Thymus (tissue), 11 donors: ENCODE measurements around the gene GPR146. TPM values are rescaled to one million over a fixed set of nuclear protein-coding genes. Genes with fewer than 3 reads are reported as not detected.

ENCODE experiments used
- DNase-seq, 9 donors: peaks; one replicate each; pipeline ENCODE4 v3.0.0-alpha.2; 2013; ENCODE audit warnings: low spot score in 9 of 9, low read depth in 6 of 9, missing footprints in 1 of 9
- H3K27ac ChIP-seq, 2 donors: one replicate each; pipeline ENCODE4 v1.5.1; 2013; ENCODE audit warnings: control low read depth in 1 of 2, low read depth in 1 of 2, low read length in 1 of 2, mild to moderate bottlenecking in 1 of 2, moderate library complexity in 1 of 2
- H3K27me3 ChIP-seq, 2 donors: one replicate each; pipeline ENCODE4 v1.5.1; 2013; ENCODE audit warnings: low read length in 1 of 2; ENCODE audit not compliant: control insufficient read depth in 2 of 2, insufficient read depth in 1 of 2
- H3K36me3 ChIP-seq, 2 donors: one replicate each; pipeline ENCODE4 v1.5.1; 2013; ENCODE audit warnings: low read length in 1 of 2, mild to moderate bottlenecking in 1 of 2, moderate library complexity in 1 of 2; ENCODE audit not compliant: control insufficient read depth in 2 of 2, insufficient read depth in 2 of 2
- H3K4me1 ChIP-seq, 2 donors: one replicate each; pipeline ENCODE4 v1.5.1; 2013; ENCODE audit warnings: low read length in 2 of 2; ENCODE audit not compliant: control insufficient read depth in 2 of 2, insufficient read depth in 2 of 2
- H3K4me3 ChIP-seq, 2 donors: one replicate each; pipeline ENCODE4 v1.5.1; 2013; ENCODE audit warnings: low read length in 2 of 2, control low read depth in 1 of 2, mild to moderate bottlenecking in 1 of 2
- H3K9me3 ChIP-seq, 2 donors: one replicate each; pipeline ENCODE4 v1.5.1; 2013; ENCODE audit warnings: low read length in 1 of 2, mild to moderate bottlenecking in 1 of 2; ENCODE audit not compliant: control insufficient read depth in 2 of 2, insufficient read depth in 1 of 2
- WGBS: extraction: QIAGEN DNeasy Blood & Tissue Kit; methylation state at CpG from one replicate; pipeline ENCODE4 v1.1.7; 2013; 5-methylcytosine and 5-hydroxymethylcytosine counted together
- polyA plus RNA-seq: library from polyadenylated mRNA; stranded (reverse); fragments of 200-250 nt; gene quantifications from one replicate; pipeline ENCODE4 v1.2.3, GENCODE V29; 2013
- total RNA-seq: library from RNA; stranded (reverse); fragments of 120-200 nt; gene quantifications from one replicate; pipeline ENCODE4 v1.2.4, GENCODE V29; 2013
- donor health status: healthy.

The GPR146 gene
- total and polyA plus RNA-seq, 2 donors: 2.7 to 12.6 TPM

GRCh38 chr7:1081931-1082401 is 37.6 kb downstream of the GPR146 start:
- no peaks in the 10 kb centered on the region for H3K9me3 ChIP-seq
- peaks cover 6 to 16% of the 10 kb centered on the region in 2 donors for H3K4me1 ChIP-seq
- H3K4me3 ChIP-seq: no peak overlapping the region
- 95% methylated on average over 31 of the region's 31 CpGs for WGBS
- no peak for DNase-seq
- no peaks in the 10 kb centered on the region for H3K36me3 ChIP-seq
- H3K27me3 ChIP-seq: no peaks in the 10 kb centered on the region
- no peak overlapping the region for H3K27ac ChIP-seq

- no peaks in the 10 kb centered on the region for H3K36me3 ChIP-seq
- H3K27ac ChIP-seq: no peak overlapping the region
- H3K4me1 ChIP-seq: peaks cover 8 to 25% of the 10 kb centered on the region in 2 donors
- no peaks in the 10 kb centered on the region for H3K9me3 ChIP-seq
- H3K4me3 ChIP-seq: no peak overlapping the region
- WGBS: 95% methylated on average over 45 of the region's 45 CpGs
- H3K27me3 ChIP-seq: peaks cover 2% of the 10 kb centered on the region in 2 donors
- DNase-seq: no peak
These were observed 39.6 kb downstream of the GPR146 start for GRCh38 chr7:1083729-1084657.

- Histone ChIP-seq H3K9me3 (no peaks in the 10 kb centered on the region), H3K27ac (no peak overlapping the region), H3K27me3 (peaks cover 2% of the 10 kb centered on the region in 2 donors), H3K4me3 (no peak overlapping the region), H3K36me3 (no peaks in the 10 kb centered on the region), H3K4me1 (peaks cover 8 to 16% of the 10 kb centered on the region in 2 donors)
- WGBS: 98% methylated on average over 10 of the region's 10 CpGs
- no peak for DNase-seq
These were observed 40.9 kb downstream of the GPR146 start for GRCh38 chr7:1085266-1085665.

GRCh38 chr7:1085910-1086421 is 41.6 kb downstream of the GPR146 start:
- H3K27ac ChIP-seq: no peak overlapping the region
- H3K9me3 ChIP-seq: no peaks in the 10 kb centered on the region
- no peaks in the 10 kb centered on the region for H3K36me3 ChIP-seq
- peaks cover 2% of the 10 kb centered on the region in 2 donors for H3K27me3 ChIP-seq
- no peak for DNase-seq
- H3K4me1 ChIP-seq: peaks cover 8 to 16% of the 10 kb centered on the region in 2 donors
- H3K4me3 ChIP-seq: no peak overlapping the region
- 99% methylated on average over 11 of the region's 11 CpGs for WGBS

- Histone ChIP-seq H3K4me3 (peak overlapping the region; percentile 20 to 24), H3K36me3 (no peaks in the 10 kb centered on the region), H3K27me3 (peaks cover 2% of the 10 kb centered on the region in 2 donors), H3K4me1 (peaks cover 8 to 16% of the 10 kb centered on the region in 2 donors), H3K27ac (no peak overlapping the region), H3K9me3 (no peaks in the 10 kb centered on the region)
- 16% methylated on average over 45 of the region's 45 CpGs for WGBS
- peak in 8 of 9 donors; percentile 37 to 79 (median 58) for DNase-seq
These were observed 42.5 kb downstream of the GPR146 start for GRCh38 chr7:1086588-1087464.

- no peaks in the 10 kb centered on the region for H3K9me3 ChIP-seq
- peaks cover 8 to 16% of the 10 kb centered on the region in 2 donors for H3K4me1 ChIP-seq
- peak overlapping the region in 1 of 2 donors; percentile 20 for H3K4me3 ChIP-seq
- H3K27me3 ChIP-seq: peaks cover 2% of the 10 kb centered on the region in 2 donors
- no peaks in the 10 kb centered on the region for H3K36me3 ChIP-seq
- H3K27ac ChIP-seq: no peak overlapping the region
- no peak for DNase-seq
- WGBS: 88% methylated on average over 6 of the region's 6 CpGs
These were observed 43.1 kb downstream of the GPR146 start for GRCh38 chr7:1087465-1087814.

- Histone ChIP-seq H3K4me1 (peaks cover 8 to 16% of the 10 kb centered on the region in 2 donors), H3K4me3 (peak within 1 kb of the TSS; percentile 20 to 24), H3K27me3 (peaks cover 2% of the 10 kb centered on the region in 2 donors), H3K36me3 (no peaks in the 10 kb centered on the region), H3K27ac (no peak within 1 kb of the TSS), H3K9me3 (no peaks in the 10 kb centered on the region)
- 97% methylated on average over 28 of the region's 28 CpGs for WGBS
- DNase-seq: no peak
These were observed 43.9 kb downstream of the GPR146 start, which contains the start of gene GPER1 for GRCh38 chr7:1087952-1088920. Gene GPER1, plus strand, starts transcription at chr7:1088113. Its CDS starts 3,616 bp downstream, at chr7:1091729.

GRCh38 chr7:1090236-1090635 is 45.9 kb downstream of the GPR146 start:
- DNase-seq: no peak
- no peak overlapping the region for H3K27ac ChIP-seq
- no peaks in the 10 kb centered on the region for H3K36me3 ChIP-seq
- H3K4me3 ChIP-seq: no peak overlapping the region
- peaks cover 2% of the 10 kb centered on the region in 2 donors for H3K27me3 ChIP-seq
- WGBS: 98% methylated on average over 21 of the region's 21 CpGs
- H3K4me1 ChIP-seq: peaks cover 8 to 16% of the 10 kb centered on the region in 2 donors
- H3K9me3 ChIP-seq: no peaks in the 10 kb centered on the region
